GM19463 (cell line): ENCODE results near the gene MAP4.
"Not testable (repeated sequence)": the region's sequence is repeated elsewhere in the genome, so short reads cannot be mapped to it uniquely, and the experiment has no call there.

Source experiments
- ATAC-seq: cut with Tn5 transposase; IDR thresholded peaks from one replicate; pipeline ENCODE4 v1.9.1; 2021; ENCODE audit warnings: mild to moderate bottlenecking, moderate library complexity; ENCODE audit not compliant: unreplicated experiment

The MAP4 gene

GRCh38 chr3:48016301-48016973, at the start of gene MAP4:
TSS of gene MAP4 (minus strand) at chr3:48016416. CDS start at chr3:47998860, 17,556 bp downstream.
- no peak for ATAC-seq

GRCh38 chr3:48065035-48065434, 48.8 kb upstream of the MAP4 start:
- no peak for ATAC-seq

GRCh38 chr3:48064292-48064829, 48.1 kb upstream of the MAP4 start:
- no peak for ATAC-seq

GRCh38 chr3:48061586-48061985, 45.4 kb upstream of the MAP4 start:
- ATAC-seq = not testable (repeated sequence)

- ATAC-seq = no peak
Observed at GRCh38 chr3:48058091-48058490, 41.9 kb upstream of the MAP4 start.

- no peak for ATAC-seq
Observed at GRCh38 chr3:48057521-48057920, 41.3 kb upstream of the MAP4 start.

- ATAC-seq = no peak
Observed at GRCh38 chr3:48047841-48048464, 31.7 kb upstream of the MAP4 start.

- no peak for ATAC-seq
Observed at GRCh38 chr3:48042071-48042760, 26.0 kb upstream of the MAP4 start.

- ATAC-seq = no peak
Observed at GRCh38 chr3:48039487-48040190, 23.4 kb upstream of the MAP4 start.

GRCh38 chr3:48038971-48039481, 22.8 kb upstream of the MAP4 start:
- no peak for ATAC-seq

- ATAC-seq = no peak
Observed at GRCh38 chr3:48034000-48034516, 17.8 kb upstream of the MAP4 start.

GRCh38 chr3:48030188-48030587, 14.0 kb upstream of the MAP4 start:
- no peak for ATAC-seq

GRCh38 chr3:48026951-48027908, 11.0 kb upstream of the MAP4 start:
- no peak for ATAC-seq

- ATAC-seq = no peak
Observed at GRCh38 chr3:48026098-48026497, 9.9 kb upstream of the MAP4 start.

- no peak for ATAC-seq
Observed at GRCh38 chr3:48024401-48024800, 8.2 kb upstream of the MAP4 start.

- ATAC-seq = no peak
Observed at GRCh38 chr3:48023377-48023776, 7.2 kb upstream of the MAP4 start.

- no peak for ATAC-seq
Observed at GRCh38 chr3:48022178-48022577, 6.0 kb upstream of the MAP4 start.

GRCh38 chr3:48018841-48019240, 2.6 kb upstream of the MAP4 start:
- no peak for ATAC-seq

- ATAC-seq = no peak
Observed at GRCh38 chr3:48015431-48016180, 610 bp downstream of the MAP4 start.
